ENCODE results near the gene C5AR1.
"Not testable (repeated sequence)": the region's sequence is repeated elsewhere in the genome, so short reads cannot be mapped to it uniquely, and the experiment has no call there.

C5AR1 gene

GRCh38 chr19:47357788-47358680, 48.4 kb downstream of the C5AR1 start:
- Mint-ChIP-seq H3K36me3 (peaks cover 91% of the 10 kb centered on the region), H3K9me3 (no peaks in the 10 kb centered on the region)

GRCh38 chr19:47358936-47359335, 49.3 kb downstream of the C5AR1 start:
- peaks cover 91% of the 10 kb centered on the region for H3K36me3 Mint-ChIP-seq

More at GRCh38 chr19:47357788-47358680, 48.4 kb downstream of the C5AR1 start:
- ATAC-seq: no peak
- H3K27me3 Mint-ChIP-seq: no peaks in the 10 kb centered on the region
- H3K4me1 Mint-ChIP-seq: peaks cover 17% of the 10 kb centered on the region
- no peak overlapping the region for H3K27ac Mint-ChIP-seq
- no peak overlapping the region for H3K4me3 Mint-ChIP-seq

GRCh38 chr19:47362321-47362720, 52.7 kb downstream of the C5AR1 start:
- Mint-ChIP-seq H3K27ac (no peak overlapping the region), H3K4me1 (no peaks in the 10 kb centered on the region), H3K4me3 (no peak overlapping the region), H3K27me3 (no peaks in the 10 kb centered on the region), H3K36me3 (peaks cover 75% of the 10 kb centered on the region), H3K9me3 (no peaks in the 10 kb centered on the region)
- no peak for ATAC-seq

More at GRCh38 chr19:47358936-47359335, 49.3 kb downstream of the C5AR1 start:
- Mint-ChIP-seq H3K9me3 (no peaks in the 10 kb centered on the region), H3K27ac (no peak overlapping the region), H3K4me3 (no peak overlapping the region), H3K4me1 (peaks cover 17% of the 10 kb centered on the region), H3K27me3 (no peaks in the 10 kb centered on the region)
- ATAC-seq: no peak

- Mint-ChIP-seq H3K9me3 (no peaks in the 10 kb centered on the region), H3K4me1 (no peaks in the 10 kb centered on the region), H3K4me3 (no peak overlapping the region), H3K27ac (no peak overlapping the region), H3K36me3 (peaks cover 66% of the 10 kb centered on the region), H3K27me3 (no peaks in the 10 kb centered on the region)
- no peak for ATAC-seq
These were observed 54.3 kb downstream of the C5AR1 start for GRCh38 chr19:47363758-47364531.

GRCh38 chr19:47365455-47365854, 55.8 kb downstream of the C5AR1 start:
- not testable (repeated sequence) for H3K27me3 Mint-ChIP-seq, ATAC-seq, H3K4me3 Mint-ChIP-seq, H3K27ac Mint-ChIP-seq, H3K9me3 Mint-ChIP-seq, H3K4me1 Mint-ChIP-seq
- peaks cover 67% of the 10 kb centered on the region for H3K36me3 Mint-ChIP-seq

- H3K27ac Mint-ChIP-seq: no peak overlapping the region
- H3K4me1 Mint-ChIP-seq: no peaks in the 10 kb centered on the region
- H3K4me3 Mint-ChIP-seq: no peak overlapping the region
- ATAC-seq: no peak
- peaks cover 35% of the 10 kb centered on the region for H3K36me3 Mint-ChIP-seq
- no peaks in the 10 kb centered on the region for H3K27me3 Mint-ChIP-seq
- no peaks in the 10 kb centered on the region for H3K9me3 Mint-ChIP-seq
These were observed 60.5 kb downstream of the C5AR1 start for GRCh38 chr19:47370045-47370611.

- H3K9me3 Mint-ChIP-seq: no peaks in the 10 kb centered on the region
These were observed 61.6 kb downstream of the C5AR1 start for GRCh38 chr19:47371261-47371660.

More at GRCh38 chr19:47371261-47371660, 61.6 kb downstream of the C5AR1 start:
- Mint-ChIP-seq H3K27me3 (no peaks in the 10 kb centered on the region), H3K36me3 (peaks cover 39% of the 10 kb centered on the region), H3K4me1 (no peaks in the 10 kb centered on the region), H3K4me3 (no peak overlapping the region), H3K27ac (no peak overlapping the region)
- no peak for ATAC-seq

Measured in stimulated activated memory B cell treated with anti-CD40 and anti-IgM and Interleukin-4, amounts not matched to agents 10 μg/mL and 1 μg/mL and 100 μg/mL, for 72 hours (primary cell).